Measurements from ENCODE around the gene ZNF667.

GRCh38 chr19:56525214-56525860, 48.2 kb upstream of the ZNF667 start:
- TF ChIP-seq POLR2A (IDR thresholded peaks at IDR 0.05; ENCODE audit: low read length) (no peak), GATA1 (IDR thresholded peaks at IDR 0.05; ENCODE audit: low read depth, low read length) (no peak)
